Measurements from ENCODE around the gene C3orf22. TPM values are rescaled to one million over a fixed set of nuclear protein-coding genes. Genes with fewer than 3 reads are reported as not detected.
"Not testable (repeated sequence)": the region's sequence is repeated elsewhere in the genome, so short reads cannot be mapped to it uniquely, and the experiment has no call there.

C3orf22 gene
- polyA plus RNA-seq, 2 donors = not detected

GRCh38 chr3:126538966-126539365 lies 19.8 kb downstream of the C3orf22 start:
- Histone ChIP-seq H3K4me3 (ENCODE audit: low read depth in 1 of 2, low read length in 2 of 2) (no peak overlapping the region), H3K27ac (ENCODE audit: low read depth in 2 of 2, low read length in 1 of 2) (no peak overlapping the region), H3K36me3 (ENCODE audit: control insufficient read depth in 2 of 2, insufficient read depth in 2 of 2, low read length in 1 of 2) (no peaks in the 10 kb centered on the region), H3K27me3 (ENCODE audit: control insufficient read depth in 1 of 2, insufficient read depth in 2 of 2, low read length in 2 of 2) (no peaks in the 10 kb centered on the region), H3K4me1 (ENCODE audit: control insufficient read depth in 2 of 2, insufficient read depth in 2 of 2, low read length in 1 of 2) (peaks cover 2 to 4% of the 10 kb centered on the region in 2 donors), H3K9me3 (ENCODE audit: control insufficient read depth in 2 of 2, insufficient read depth in 1 of 2, low read depth in 1 of 2, low read length in 1 of 2) (peaks cover 0 to 11% of the 10 kb centered on the region in 2 donors)
- WGBS, 2 donors = 42 to 43% methylated on average over 5 of the region's 5 CpGs

GRCh38 chr3:126538316-126538715 lies 20.4 kb downstream of the C3orf22 start:
- no peak overlapping the region for H3K27ac ChIP-seq (ENCODE audit: low read depth in 2 of 2, low read length in 1 of 2)
- peaks cover 2 to 4% of the 10 kb centered on the region in 2 donors for H3K4me1 ChIP-seq (ENCODE audit: control insufficient read depth in 2 of 2, insufficient read depth in 2 of 2, low read length in 1 of 2)
- no peaks in the 10 kb centered on the region for H3K36me3 ChIP-seq (ENCODE audit: control insufficient read depth in 2 of 2, insufficient read depth in 2 of 2, low read length in 1 of 2)
- H3K9me3 ChIP-seq (ENCODE audit: control insufficient read depth in 2 of 2, insufficient read depth in 1 of 2, low read depth in 1 of 2, low read length in 1 of 2) = peaks cover 0 to 11% of the 10 kb centered on the region in 2 donors
- 71 to 72% methylated on average over 9 of the region's 9 CpGs for WGBS, 2 donors
- no peak overlapping the region for H3K4me3 ChIP-seq (ENCODE audit: low read depth in 1 of 2, low read length in 2 of 2)
- H3K27me3 ChIP-seq (ENCODE audit: control insufficient read depth in 1 of 2, insufficient read depth in 2 of 2, low read length in 2 of 2) = no peaks in the 10 kb centered on the region

GRCh38 chr3:126537730-126538281 lies 20.9 kb downstream of the C3orf22 start:
- no peak overlapping the region for H3K4me3 ChIP-seq (ENCODE audit: low read depth in 1 of 2, low read length in 2 of 2)
- H3K4me1 ChIP-seq (ENCODE audit: control insufficient read depth in 2 of 2, insufficient read depth in 2 of 2, low read length in 1 of 2) = peaks cover 2 to 4% of the 10 kb centered on the region in 2 donors
- H3K27me3 ChIP-seq (ENCODE audit: control insufficient read depth in 1 of 2, insufficient read depth in 2 of 2, low read length in 2 of 2) = no peaks in the 10 kb centered on the region
- 67 to 68% methylated on average over 10 of the region's 10 CpGs for WGBS, 2 donors
- no peak overlapping the region for H3K27ac ChIP-seq (ENCODE audit: low read depth in 2 of 2, low read length in 1 of 2)
- no peaks in the 10 kb centered on the region for H3K36me3 ChIP-seq (ENCODE audit: control insufficient read depth in 2 of 2, insufficient read depth in 2 of 2, low read length in 1 of 2)
- peaks cover 0 to 11% of the 10 kb centered on the region in 2 donors for H3K9me3 ChIP-seq (ENCODE audit: control insufficient read depth in 2 of 2, insufficient read depth in 1 of 2, low read depth in 1 of 2, low read length in 1 of 2)

- H3K9me3 ChIP-seq (ENCODE audit: control insufficient read depth in 2 of 2, insufficient read depth in 1 of 2, low read depth in 1 of 2, low read length in 1 of 2) = peaks cover 0 to 11% of the 10 kb centered on the region in 2 donors
- no peaks in the 10 kb centered on the region for H3K36me3 ChIP-seq (ENCODE audit: control insufficient read depth in 2 of 2, insufficient read depth in 2 of 2, low read length in 1 of 2)
- no peak overlapping the region for H3K4me3 ChIP-seq (ENCODE audit: low read depth in 1 of 2, low read length in 2 of 2)
- no peak overlapping the region for H3K27ac ChIP-seq (ENCODE audit: low read depth in 2 of 2, low read length in 1 of 2)
- H3K4me1 ChIP-seq (ENCODE audit: control insufficient read depth in 2 of 2, insufficient read depth in 2 of 2, low read length in 1 of 2) = peaks cover 2 to 4% of the 10 kb centered on the region in 2 donors
- H3K27me3 ChIP-seq (ENCODE audit: control insufficient read depth in 1 of 2, insufficient read depth in 2 of 2, low read length in 2 of 2) = no peaks in the 10 kb centered on the region
- WGBS, 2 donors = 76 to 79% methylated on average over 9 of the region's 9 CpGs
These were observed 21.5 kb downstream of the C3orf22 start for GRCh38 chr3:126537116-126537729.

- no peak overlapping the region for H3K4me3 ChIP-seq (ENCODE audit: low read depth in 1 of 2, low read length in 2 of 2)
- peaks cover 0 to 3% of the 10 kb centered on the region in 2 donors for H3K9me3 ChIP-seq (ENCODE audit: control insufficient read depth in 2 of 2, insufficient read depth in 1 of 2, low read depth in 1 of 2, low read length in 1 of 2)
- H3K4me1 ChIP-seq (ENCODE audit: control insufficient read depth in 2 of 2, insufficient read depth in 2 of 2, low read length in 1 of 2) = peaks cover 2 to 4% of the 10 kb centered on the region in 2 donors
- 68 to 78% methylated on average over 3 of the region's 3 CpGs for WGBS, 2 donors
- H3K27me3 ChIP-seq (ENCODE audit: control insufficient read depth in 1 of 2, insufficient read depth in 2 of 2, low read length in 2 of 2) = no peaks in the 10 kb centered on the region
- H3K27ac ChIP-seq (ENCODE audit: low read depth in 2 of 2, low read length in 1 of 2) = no peak overlapping the region
- H3K36me3 ChIP-seq (ENCODE audit: control insufficient read depth in 2 of 2, insufficient read depth in 2 of 2, low read length in 1 of 2) = no peaks in the 10 kb centered on the region
These were observed 22.6 kb downstream of the C3orf22 start for GRCh38 chr3:126536126-126536525.

- no peaks in the 10 kb centered on the region for H3K36me3 ChIP-seq (ENCODE audit: control insufficient read depth in 2 of 2, insufficient read depth in 2 of 2, low read length in 1 of 2)
- H3K4me3 ChIP-seq (ENCODE audit: low read depth in 1 of 2, low read length in 2 of 2) = no peak overlapping the region
- no peak overlapping the region for H3K27ac ChIP-seq (ENCODE audit: low read depth in 2 of 2, low read length in 1 of 2)
- no peaks in the 10 kb centered on the region for H3K27me3 ChIP-seq (ENCODE audit: control insufficient read depth in 1 of 2, insufficient read depth in 2 of 2, low read length in 2 of 2)
- peaks cover 0 to 2% of the 10 kb centered on the region in 2 donors for H3K9me3 ChIP-seq (ENCODE audit: control insufficient read depth in 2 of 2, insufficient read depth in 1 of 2, low read depth in 1 of 2, low read length in 1 of 2)
- peaks cover 2 to 4% of the 10 kb centered on the region in 2 donors for H3K4me1 ChIP-seq (ENCODE audit: control insufficient read depth in 2 of 2, insufficient read depth in 2 of 2, low read length in 1 of 2)
These were observed 23.1 kb downstream of the C3orf22 start for GRCh38 chr3:126535636-126536035.

GRCh38 chr3:126534716-126535115 lies 24.0 kb downstream of the C3orf22 start:
- not testable (repeated sequence) for H3K9me3 ChIP-seq (ENCODE audit: control insufficient read depth in 2 of 2, insufficient read depth in 1 of 2, low read depth in 1 of 2, low read length in 1 of 2); H3K4me3 ChIP-seq (ENCODE audit: low read depth in 1 of 2, low read length in 2 of 2); H3K27ac ChIP-seq (ENCODE audit: low read depth in 2 of 2, low read length in 1 of 2); H3K36me3 ChIP-seq (ENCODE audit: control insufficient read depth in 2 of 2, insufficient read depth in 2 of 2, low read length in 1 of 2); H3K4me1 ChIP-seq (ENCODE audit: control insufficient read depth in 2 of 2, insufficient read depth in 2 of 2, low read length in 1 of 2); H3K27me3 ChIP-seq (ENCODE audit: control insufficient read depth in 1 of 2, insufficient read depth in 2 of 2, low read length in 2 of 2)
- WGBS, 2 donors = 79 to 88% methylated on average over 7 of the region's 7 CpGs

- H3K4me3 ChIP-seq (ENCODE audit: low read depth in 1 of 2, low read length in 2 of 2) = no peak overlapping the region
- H3K36me3 ChIP-seq (ENCODE audit: control insufficient read depth in 2 of 2, insufficient read depth in 2 of 2, low read length in 1 of 2) = no peaks in the 10 kb centered on the region
- no peaks in the 10 kb centered on the region for H3K9me3 ChIP-seq (ENCODE audit: control insufficient read depth in 2 of 2, insufficient read depth in 1 of 2, low read depth in 1 of 2, low read length in 1 of 2)
- no peaks in the 10 kb centered on the region for H3K4me1 ChIP-seq (ENCODE audit: control insufficient read depth in 2 of 2, insufficient read depth in 2 of 2, low read length in 1 of 2)
- H3K27me3 ChIP-seq (ENCODE audit: control insufficient read depth in 1 of 2, insufficient read depth in 2 of 2, low read length in 2 of 2) = no peaks in the 10 kb centered on the region
- H3K27ac ChIP-seq (ENCODE audit: low read depth in 2 of 2, low read length in 1 of 2) = no peak overlapping the region
These were observed 25.2 kb downstream of the C3orf22 start for GRCh38 chr3:126533506-126533905.

GRCh38 chr3:126531051-126531330 lies 27.7 kb downstream of the C3orf22 start:
- no peaks in the 10 kb centered on the region for H3K36me3 ChIP-seq (ENCODE audit: control insufficient read depth in 2 of 2, insufficient read depth in 2 of 2, low read length in 1 of 2)
- H3K4me1 ChIP-seq (ENCODE audit: control insufficient read depth in 2 of 2, insufficient read depth in 2 of 2, low read length in 1 of 2) = no peaks in the 10 kb centered on the region
- H3K9me3 ChIP-seq (ENCODE audit: control insufficient read depth in 2 of 2, insufficient read depth in 1 of 2, low read depth in 1 of 2, low read length in 1 of 2) = no peaks in the 10 kb centered on the region
- H3K4me3 ChIP-seq (ENCODE audit: low read depth in 1 of 2, low read length in 2 of 2) = no peak overlapping the region
- no peaks in the 10 kb centered on the region for H3K27me3 ChIP-seq (ENCODE audit: control insufficient read depth in 1 of 2, insufficient read depth in 2 of 2, low read length in 2 of 2)
- H3K27ac ChIP-seq (ENCODE audit: low read depth in 2 of 2, low read length in 1 of 2) = no peak overlapping the region
- 85 to 90% methylated on average over 6 of the region's 6 CpGs for WGBS, 2 donors

Data from esophagus (tissue), 2 donors.